ENCODE results near the gene VDAC2.
"Not testable (repeated sequence)": the region's sequence is repeated elsewhere in the genome, so short reads cannot be mapped to it uniquely, and the experiment has no call there.

VDAC2 gene, protein sequence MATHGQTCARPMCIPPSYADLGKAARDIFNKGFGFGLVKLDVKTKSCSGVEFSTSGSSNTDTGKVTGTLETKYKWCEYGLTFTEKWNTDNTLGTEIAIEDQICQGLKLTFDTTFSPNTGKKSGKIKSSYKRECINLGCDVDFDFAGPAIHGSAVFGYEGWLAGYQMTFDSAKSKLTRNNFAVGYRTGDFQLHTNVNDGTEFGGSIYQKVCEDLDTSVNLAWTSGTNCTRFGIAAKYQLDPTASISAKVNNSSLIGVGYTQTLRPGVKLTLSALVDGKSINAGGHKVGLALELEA

DNA sequence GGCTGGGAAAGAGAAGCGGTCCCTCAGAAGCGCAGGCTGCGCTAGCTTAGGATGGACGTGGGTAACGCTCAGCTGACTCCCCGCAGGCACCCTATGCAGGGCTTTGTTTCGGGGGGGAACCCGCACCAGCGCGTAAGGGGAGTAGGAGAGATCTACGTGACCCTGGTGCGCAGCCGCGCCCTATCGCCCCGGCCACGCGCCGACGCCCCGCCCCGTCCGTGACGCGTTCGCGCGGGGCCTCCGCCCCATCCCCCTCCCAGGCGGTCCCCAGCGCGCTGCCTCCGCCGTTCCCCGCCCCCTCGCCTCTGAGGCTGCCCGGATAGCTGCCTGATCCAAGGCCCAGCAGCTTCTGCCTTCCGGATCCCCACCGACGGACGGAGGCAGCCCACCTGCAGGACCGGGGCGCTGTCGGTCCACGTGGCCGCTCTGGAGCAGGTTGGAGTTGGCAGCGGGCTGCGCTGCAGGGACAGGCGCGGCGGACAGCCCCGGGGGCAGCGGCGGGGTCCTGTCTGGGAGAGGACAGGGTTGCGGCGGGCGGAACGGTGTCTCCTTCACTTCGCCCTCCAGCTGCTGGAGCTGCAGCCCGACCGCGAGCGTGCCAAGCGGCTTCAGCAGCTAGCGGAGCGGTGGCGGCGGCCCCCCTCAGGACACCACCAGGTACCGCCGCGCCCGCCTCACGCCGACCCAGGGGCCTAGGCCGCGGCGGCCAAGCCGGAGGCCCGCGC is at the start of gene VDAC2:
TSS of gene VDAC2 (plus strand) at position 515 of the 725 bp plus-strand sequence. CDS start 363 bp downstream, outside the sequence.
- peak; percentile 96 for DNase-seq (ENCODE audit: low spot score)

DNA sequence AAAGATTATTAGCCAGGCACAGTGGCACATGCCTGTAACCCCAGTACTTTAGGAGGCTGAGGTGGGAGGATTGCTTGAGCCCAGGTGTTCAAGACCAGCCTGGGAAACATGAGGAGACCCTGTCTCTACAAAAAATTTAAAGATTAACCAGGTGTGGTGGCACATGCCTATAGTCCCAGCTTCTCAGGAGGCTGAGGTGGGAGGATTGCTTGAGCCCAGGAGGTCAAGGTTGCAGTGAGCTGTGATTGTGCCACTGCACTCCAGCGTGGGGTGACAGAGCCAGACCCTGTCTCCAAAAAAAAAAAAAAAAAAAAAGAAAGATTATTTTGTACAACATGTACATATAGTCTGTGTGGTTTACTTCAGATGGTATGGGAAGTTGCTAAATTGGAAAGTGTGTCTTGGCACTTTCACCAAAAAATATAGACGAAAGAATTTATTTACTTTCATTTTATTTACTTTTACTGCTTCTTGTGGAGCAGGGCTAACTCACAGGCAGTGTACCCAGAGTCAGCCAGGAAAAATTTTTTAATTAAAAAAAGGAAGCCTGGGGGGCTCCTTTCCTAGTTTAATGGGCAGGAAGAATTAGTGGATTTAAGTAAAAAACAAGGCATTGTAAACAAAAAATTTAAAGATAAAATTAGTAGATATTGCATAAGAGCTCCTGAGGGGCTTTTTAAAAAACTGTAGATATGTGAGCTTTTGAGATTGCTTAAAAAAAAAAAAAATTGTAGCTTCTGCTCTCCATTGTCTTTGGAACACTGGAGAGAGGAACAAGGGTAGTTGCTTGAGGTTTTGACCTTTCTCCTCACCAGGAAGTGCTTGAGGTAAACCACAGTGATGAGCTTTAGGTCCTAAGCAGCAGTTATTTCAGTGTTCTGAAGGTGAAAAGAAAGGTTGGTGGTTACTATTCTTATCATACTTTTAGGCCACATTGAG is 44.6 kb upstream of the VDAC2 start:
- DNase-seq (ENCODE audit: low spot score): no peak

DNA sequence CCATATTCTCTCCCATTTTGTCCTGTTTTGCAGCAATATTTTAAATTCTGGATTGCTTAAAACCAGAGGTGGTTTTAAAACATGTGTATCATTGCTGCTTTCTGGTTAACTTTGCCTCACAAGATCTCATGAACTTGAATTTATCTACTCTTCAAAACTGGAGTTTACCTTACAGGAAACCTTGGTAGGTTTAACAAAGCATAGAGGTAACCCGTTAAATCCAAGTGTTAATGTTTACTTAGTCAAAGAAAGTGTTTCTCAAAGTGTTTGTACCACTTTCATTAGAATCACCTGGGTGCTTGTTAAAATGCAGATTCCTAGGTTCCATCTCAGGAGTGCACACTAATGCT is 44.0 kb upstream of the VDAC2 start:
- no peak for DNase-seq (ENCODE audit: low spot score)

DNA sequence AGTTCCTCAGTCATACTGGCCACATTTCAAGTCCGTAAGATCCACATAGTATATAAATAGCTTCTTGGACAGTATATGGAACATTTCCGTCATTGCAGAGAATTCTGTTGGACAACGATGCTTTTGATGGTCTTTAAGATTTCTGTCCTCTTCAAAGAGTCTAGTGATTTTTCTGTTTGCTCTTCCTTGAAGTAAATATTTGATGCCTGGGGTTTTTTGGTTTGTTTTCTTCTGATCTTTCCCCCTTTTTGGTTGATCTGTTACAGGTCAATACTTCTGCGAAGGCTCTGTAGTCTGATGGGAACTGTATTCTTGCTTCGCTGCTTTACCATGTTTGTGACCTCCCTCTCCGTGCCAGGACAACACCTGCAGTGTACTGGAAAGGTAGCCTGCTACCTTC is 42.3 kb upstream of the VDAC2 start:
- no peak for DNase-seq (ENCODE audit: low spot score)

DNA sequence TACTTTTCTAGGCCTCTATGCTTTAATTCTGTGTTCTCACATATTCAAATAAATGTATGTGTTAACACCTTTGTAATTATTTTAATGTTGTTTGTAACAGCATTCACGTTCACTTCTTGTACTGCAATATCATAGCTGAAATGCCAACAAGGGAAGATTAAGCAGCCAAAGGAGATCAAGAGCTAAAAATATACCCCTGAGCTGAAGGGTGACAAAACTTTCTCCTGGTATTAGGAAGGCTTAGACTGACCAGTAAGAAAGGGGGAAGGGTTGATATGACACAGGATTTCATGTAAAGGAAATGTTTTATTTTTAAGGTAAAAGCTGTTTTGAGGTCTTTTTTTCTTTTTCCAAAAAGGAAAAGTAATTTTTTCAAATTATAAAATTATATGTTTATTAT is 40.4 kb upstream of the VDAC2 start:
- DNase-seq (ENCODE audit: low spot score): no peak

DNA sequence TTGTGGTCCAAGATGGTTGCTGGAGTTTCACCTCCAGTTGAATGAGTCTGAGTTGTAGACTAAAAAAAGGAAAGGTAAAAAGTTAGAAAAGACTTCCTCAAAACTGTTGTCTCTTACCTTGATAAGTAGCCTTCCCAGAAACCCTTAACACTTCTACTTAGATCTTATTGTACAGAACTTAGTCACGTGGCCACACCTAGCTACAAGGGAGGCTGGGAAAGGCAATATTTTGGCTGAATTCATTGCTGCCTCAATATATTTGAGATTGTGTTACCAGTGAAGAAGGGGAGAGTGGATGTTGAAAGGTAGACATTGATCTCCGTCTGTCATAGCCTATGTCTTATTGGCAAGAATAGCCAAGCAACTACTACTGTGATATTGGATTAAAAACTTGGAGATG is 35.5 kb upstream of the VDAC2 start:
- no peak for DNase-seq (ENCODE audit: low spot score)

DNA sequence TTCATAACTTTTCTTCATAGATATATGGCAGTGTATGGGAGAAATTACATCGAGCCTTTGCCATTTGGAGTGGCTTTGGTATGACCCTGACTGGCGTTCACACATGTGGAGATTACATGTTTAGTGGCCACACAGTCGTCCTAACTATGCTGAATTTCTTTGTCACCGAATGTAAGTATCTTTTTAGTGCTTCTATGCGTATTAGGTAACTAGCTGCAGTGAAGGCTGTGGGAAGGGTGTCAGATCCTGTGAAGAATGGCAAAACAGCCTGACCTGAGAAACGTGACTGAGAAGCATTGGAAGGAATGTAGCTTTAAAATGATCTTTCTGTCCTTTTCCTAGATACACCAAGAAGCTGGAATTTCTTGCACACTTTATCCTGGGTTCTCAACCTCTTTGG is 34.5 kb upstream of the VDAC2 start:
- no peak for DNase-seq (ENCODE audit: low spot score)

DNA sequence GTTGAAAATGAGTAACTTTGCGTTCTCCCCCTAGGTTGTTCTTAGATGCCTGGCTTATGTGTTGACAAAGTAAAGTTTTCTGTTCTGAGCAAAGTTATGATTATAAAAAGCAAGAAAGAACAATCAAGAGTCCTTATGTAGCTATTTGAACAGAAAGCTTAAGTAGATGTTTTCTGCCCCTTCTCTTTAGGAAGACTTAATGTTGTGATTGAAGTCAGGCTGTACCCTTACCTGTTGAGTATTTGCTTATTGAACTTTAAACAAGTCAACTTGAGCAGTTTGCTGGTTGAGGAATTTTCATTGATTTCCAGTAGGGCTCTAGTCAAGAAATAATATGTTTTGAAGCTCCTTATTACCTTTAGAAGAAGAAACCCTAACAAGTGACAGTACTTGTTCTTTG is 33.9 kb upstream of the VDAC2 start:
- DNase-seq (ENCODE audit: low spot score): no peak

DNA sequence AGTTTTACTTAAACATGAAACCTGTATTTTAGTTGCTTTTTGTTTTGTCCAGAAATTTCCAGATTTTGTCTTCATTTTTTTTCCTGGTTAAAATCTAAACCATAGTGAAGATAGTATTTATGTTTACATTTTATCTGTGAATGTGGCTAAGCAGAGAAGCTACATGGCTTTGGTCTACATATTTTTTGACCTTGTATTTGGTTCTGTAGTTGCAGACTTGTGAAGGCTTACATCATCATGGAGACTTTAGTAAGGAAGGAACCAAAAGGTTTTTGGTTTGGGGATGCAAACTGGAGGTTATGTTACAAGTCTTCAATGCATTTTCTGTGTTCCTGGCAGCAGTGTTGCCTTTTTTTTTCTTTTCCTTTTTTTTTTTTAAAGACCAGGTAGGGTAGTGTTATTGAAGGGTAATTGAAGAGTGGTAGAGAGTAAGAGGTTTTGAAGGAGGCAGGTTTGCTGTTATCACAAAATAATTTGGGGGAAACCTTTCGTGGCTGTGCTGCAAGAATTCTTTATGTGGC is 30.9 kb upstream of the VDAC2 start:
- no peak for DNase-seq (ENCODE audit: low spot score)

DNA sequence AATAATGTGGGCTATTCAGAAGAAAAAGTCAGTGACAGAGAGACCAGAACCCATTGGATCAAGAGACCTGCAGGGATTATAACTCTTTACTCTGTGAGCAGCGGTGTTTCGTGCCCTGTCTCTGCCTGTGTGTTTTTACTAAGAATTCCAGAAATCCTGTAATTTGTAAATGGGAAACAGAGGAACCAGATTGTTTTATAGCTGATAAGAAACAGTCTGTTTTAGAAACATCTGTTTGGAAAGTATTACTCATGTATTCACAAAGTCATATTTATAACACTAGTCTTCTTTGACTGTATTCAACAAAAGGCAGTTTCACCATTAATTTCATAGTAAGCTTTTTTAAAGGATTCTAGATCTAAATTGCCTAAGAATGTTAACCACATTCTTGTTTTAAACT is 30.0 kb upstream of the VDAC2 start:
- DNase-seq (ENCODE audit: low spot score): no peak

DNA sequence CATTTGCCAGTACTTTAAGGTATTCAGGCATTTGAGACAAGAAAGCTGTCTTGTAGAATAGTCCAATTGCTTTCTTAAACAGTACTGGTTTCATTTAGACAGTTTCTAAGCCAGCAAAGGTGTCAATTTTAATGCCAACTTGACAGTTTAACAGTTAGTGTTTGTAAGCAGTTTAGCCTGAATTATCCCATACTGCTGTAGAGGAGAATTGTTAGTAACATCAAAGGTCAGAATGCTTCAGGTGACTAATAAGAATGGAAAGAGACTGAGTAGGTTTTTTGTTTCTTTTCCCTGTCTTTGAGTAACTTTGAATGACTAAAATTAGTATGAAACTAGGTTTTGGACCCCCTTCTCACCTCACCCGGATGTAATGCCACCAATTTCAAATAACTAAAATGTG is 29.5 kb upstream of the VDAC2 start:
- DNase-seq (ENCODE audit: low spot score): no peak

DNA sequence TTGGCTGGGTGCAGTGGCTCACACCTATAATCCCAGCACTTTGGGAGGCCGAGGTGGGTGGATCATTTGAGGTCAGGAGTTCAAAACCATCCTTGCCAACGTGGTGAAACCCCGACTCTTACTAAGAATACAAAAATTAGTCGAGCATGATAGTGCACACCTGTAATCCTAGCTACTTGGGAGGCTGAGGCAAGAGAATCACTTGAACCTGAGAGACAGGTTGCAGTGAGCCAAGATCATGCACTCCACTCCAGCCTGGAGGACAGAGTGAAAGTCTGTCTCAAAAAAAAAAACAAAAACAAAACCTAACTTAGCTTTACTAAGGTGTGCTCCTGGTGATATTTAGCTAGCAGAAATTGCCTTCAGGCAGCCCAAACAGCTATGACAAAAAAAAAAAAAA is 24.3 kb upstream of the VDAC2 start:
- no peak for DNase-seq (ENCODE audit: low spot score)

DNA sequence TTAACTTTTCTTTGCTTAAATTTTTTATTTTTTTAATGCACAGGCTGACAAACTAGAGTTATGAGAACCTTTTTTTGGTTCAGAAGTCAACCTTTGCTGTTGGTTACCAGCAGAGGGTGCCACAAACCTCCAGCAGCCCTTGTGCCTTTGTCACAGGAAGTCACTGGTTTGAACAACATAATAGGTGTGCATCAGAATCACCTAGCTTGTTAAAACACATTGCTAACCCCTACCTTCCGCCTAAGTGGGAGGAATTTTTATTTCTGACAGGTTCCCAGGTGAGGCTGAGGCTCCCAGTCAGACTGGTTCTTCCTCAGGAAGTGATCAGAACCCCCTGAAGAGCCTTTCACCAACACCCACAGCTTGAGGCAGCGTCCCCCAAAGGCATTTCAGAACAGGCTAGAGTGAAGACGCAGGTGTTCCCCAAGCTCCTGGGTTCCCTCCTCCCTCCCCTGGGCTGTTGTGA is 22.6 kb upstream of the VDAC2 start:
- peak; percentile 62 for DNase-seq (ENCODE audit: low spot score)

DNA sequence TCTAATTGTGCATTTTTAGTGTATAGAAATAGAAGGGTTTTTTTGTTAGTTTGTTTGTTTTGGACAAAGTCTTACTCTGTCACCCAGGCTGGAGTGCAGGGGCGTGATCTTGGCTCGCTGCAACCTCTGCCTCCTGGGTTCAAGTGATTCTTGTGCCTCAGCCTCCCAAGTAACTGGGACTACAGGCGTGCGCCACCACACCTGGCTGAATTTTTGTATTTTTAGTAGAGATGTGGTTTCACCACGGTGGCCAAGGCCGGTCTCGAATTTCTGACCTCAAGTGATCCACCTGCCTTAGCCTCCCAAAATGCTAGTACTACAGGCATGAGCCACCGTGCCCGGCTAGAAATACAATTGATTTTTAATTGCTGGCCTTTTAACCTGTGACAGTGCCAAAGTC is 22.1 kb upstream of the VDAC2 start:
- DNase-seq (ENCODE audit: low spot score): not testable (repeated sequence)

DNA sequence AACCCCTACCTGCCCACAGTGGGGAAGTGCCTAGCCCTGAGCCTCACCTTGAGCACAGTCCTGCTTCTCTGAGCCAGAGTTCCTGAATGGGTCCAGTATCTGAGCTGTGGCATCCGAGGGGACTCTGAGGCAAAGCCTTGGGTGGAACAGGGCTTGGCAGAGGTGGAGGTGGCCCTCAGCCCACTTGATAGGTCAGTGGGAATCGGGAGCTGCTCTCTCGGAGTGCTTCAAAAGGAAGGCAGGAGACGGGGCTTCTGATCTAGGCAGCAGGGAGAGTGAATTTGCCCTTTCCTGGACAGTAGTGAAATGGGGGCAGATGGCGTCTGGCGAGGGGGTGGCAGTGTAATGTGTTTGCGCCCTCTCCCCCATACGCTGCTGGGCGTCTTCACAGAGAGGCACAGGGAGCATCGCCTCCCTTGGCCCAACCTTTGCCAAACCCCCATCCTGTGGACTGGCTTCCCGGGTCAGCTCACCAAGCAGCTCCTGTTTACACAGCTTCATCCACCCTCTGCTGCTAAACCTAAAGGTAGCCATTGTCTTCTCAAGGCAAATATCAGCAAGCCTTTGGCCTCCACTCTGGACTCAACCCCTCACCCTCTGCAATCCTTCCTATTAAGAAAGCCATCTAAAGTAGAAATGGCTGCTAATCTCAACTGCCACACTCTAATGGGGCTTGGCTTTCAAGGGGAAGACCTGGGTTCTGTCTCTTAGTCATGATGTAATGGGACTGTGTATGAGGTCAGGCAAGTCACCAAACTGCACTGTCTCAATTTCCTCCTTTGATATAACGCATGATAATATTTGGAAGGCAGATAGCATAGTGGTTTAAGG is 21.1 kb upstream of the VDAC2 start:
- no peak for DNase-seq (ENCODE audit: low spot score)

DNA sequence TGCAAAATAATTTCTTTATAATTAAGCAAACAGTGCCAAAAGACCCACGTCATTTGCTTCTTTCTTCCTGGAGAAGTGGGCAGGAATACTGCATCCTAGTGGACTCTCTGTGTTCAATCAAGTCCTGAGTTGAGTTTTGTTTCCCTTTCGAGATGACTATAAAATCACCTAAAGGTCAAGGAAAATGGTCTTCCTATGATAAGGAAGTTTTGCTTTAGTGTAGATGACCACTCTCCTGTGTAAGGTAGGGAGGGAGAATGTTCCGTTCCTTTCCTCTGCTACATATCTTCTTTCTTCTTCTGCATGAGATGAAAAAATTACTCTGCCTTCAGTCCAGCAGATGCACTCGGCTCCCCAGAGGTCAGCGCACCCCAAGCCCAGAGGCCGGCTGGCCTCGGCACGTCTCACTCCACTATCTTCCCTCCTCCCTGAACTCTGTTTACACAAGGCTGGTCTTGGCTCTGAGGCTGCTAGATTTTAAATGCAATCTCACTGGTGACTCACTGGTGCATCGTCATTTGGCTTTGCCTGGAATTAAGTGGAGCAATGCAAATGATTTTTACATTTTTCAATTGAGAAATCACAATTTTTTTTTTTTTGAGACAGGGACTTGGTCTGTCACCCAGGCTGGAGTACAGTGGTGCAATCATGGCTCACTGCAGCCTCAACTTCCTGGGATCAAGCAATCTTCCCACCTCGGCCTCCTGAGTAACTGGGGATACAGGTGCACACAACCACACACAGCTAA is 18.6 kb upstream of the VDAC2 start:
- DNase-seq (ENCODE audit: low spot score): peak; percentile 83

DNA sequence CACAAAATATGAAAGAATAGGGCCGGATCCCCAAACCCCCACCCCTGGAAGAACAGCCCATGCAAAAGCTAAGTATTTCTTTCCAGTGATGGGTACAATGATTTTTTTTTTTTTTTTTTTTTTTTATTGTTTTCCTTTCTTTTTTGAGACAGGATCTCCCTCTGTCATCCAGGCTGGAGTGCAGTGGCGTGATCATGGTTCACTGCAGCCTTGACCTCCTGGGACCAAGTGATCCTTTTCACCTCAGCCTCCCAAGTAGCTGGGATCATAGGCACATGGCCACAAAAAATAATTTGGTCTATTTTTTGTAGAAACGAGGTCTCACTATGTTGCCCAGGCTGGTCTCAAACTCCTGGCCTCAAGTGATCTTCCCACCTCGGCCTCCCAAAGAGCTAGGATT is 16.0 kb upstream of the VDAC2 start:
- DNase-seq (ENCODE audit: low spot score): not testable (repeated sequence)

DNA sequence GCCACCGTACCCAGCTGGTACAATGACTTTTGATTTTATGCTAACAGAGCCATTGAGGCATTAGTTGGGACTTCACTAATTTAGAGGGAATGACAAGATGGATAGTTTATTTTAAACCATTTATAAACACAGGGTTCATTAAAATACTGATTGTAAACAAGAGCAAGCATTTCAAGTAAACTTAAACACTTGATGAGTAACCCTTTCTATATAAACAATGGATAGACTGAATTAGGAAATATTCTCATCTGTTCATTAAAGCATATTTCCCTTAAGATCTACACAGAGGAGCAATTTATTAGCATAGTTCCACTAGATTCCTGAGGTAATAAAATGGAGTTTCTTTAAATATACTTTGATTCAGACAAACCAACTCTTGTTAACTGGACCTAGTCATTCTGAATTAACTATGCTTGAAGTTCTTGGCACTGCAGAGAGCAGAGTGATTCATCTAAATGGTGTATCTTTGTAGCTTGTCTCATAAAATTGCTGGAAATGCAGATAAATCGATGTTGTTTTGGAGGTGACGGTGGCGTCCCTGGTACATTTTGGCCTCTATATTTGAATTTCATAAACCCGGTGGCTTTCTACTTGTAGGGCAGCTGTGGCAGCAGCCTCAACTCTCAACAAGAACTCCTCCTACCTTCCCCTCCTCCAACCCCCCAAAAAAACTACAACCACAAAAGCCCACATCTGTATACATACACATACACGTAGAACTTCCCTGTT is 15.4 kb upstream of the VDAC2 start:
- peak; percentile 57 for DNase-seq (ENCODE audit: low spot score)

DNA sequence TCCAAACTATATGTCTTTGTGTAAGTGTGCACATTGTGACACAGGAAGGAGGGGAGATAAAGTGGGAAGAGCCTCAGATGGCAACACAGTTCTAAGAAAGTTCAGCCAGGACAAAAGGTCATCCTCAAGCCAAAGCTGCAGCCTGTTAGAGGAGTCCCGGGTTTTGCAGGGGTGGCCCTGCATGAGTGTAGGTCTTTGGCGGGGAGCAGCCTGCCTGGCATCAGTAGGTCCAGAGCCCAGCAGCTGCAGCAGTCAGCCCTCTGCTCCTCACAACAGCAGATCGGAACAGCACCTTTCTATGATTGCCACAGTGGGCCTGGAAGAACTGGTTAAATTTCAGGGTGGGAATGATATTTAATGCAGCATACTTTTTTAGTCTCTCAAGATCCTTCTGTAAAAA is 13.5 kb upstream of the VDAC2 start:
- DNase-seq (ENCODE audit: low spot score): no peak

DNA sequence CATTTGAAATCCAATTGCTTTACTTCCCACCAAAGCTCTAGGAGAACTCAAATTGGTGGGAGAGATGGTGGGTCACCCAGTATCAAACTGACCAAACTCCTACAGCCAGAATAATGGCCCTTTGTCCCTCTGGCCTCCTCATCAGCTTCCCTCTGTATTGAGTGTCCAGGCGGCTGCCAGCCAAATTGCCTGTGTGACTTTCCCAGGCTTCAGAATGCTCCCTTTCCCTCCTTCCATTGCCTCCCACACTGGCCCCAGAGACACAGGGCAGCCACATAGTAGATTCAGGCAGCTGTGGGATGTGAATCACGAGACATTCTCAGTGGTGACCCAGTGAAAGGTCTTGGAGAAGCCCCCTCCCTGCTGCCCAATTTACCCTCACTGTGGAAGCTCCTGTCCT is 12.7 kb upstream of the VDAC2 start:
- DNase-seq (ENCODE audit: low spot score): no peak
